ENCODE results near the gene STAT2. TPM values are rescaled to one million over a fixed set of nuclear protein-coding genes. Genes with fewer than 3 reads are reported as not detected.

The STAT2 gene
- total RNA-seq, 6 experiments from 2014 or later: 82.8 to 182 (median 108) TPM

GRCh38 chr12:56296295-56296694 lies 63.6 kb downstream of the STAT2 start:
- WGBS (ENCODE audit: insufficient coverage, low coverage, low lambda C conversion rate, missing lambda C conversion rate): 38% methylated on average over 3 of the region's 5 CpGs

DNA sequence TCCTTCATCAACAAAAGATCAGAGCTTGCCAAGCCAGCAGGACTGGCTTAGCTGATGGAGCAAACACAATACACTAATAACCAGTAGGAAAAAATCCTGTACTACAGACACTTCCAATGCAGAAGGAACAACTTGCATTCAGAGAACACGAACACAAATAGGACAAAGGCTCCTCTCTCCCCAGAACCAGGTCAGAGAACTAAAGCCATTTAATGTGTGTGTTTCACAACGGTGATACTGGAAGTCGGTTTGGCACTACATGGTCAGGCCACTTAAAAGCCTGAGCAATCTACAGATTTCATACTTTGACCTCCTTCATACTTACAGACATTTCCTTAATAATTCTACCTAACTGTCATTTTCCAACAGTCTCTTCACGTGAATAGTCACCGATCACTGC lies 66.1 kb downstream of the STAT2 start:
- peak in 3 of 4 donors; percentile 50 to 60 (median 57) for ATAC-seq
- intact Hi-C loops (cut with DNase I): no loop called here
- H3K36me3 ChIP-seq: peaks cover 0 to 19% (median 4%) of the 10 kb centered on the region in 4 donors

More at GRCh38 chr12:56296295-56296694, 63.6 kb downstream of the STAT2 start:
- H3K4me1 ChIP-seq: peaks cover 0 to 77% (median 14%) of the 10 kb centered on the region in 4 donors
- no peak overlapping the region for H3K27ac ChIP-seq
- H3K36me3 ChIP-seq: peaks cover 0 to 8% (median 1%) of the 10 kb centered on the region in 4 donors
- intact Hi-C loops (cut with DNase I): no loop called here
- ATAC-seq (no peak), DNase-seq (no peak)
- H3K27me3 ChIP-seq: no peaks in the 10 kb centered on the region
- H3K9me3 ChIP-seq: no peaks in the 10 kb centered on the region
- TF ChIP-seq, protein P1, sequence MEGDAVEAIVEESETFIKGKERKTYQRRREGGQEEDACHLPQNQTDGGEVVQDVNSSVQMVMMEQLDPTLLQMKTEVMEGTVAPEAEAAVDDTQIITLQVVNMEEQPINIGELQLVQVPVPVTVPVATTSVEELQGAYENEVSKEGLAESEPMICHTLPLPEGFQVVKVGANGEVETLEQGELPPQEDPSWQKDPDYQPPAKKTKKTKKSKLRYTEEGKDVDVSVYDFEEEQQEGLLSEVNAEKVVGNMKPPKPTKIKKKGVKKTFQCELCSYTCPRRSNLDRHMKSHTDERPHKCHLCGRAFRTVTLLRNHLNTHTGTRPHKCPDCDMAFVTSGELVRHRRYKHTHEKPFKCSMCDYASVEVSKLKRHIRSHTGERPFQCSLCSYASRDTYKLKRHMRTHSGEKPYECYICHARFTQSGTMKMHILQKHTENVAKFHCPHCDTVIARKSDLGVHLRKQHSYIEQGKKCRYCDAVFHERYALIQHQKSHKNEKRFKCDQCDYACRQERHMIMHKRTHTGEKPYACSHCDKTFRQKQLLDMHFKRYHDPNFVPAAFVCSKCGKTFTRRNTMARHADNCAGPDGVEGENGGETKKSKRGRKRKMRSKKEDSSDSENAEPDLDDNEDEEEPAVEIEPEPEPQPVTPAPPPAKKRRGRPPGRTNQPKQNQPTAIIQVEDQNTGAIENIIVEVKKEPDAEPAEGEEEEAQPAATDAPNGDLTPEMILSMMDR (IDR thresholded peaks at IDR 0.05): no peak
- no peak for TF ChIP-seq POLR2A (IDR thresholded peaks at IDR 0.05)
- no peak overlapping the region for H3K4me3 ChIP-seq

More for the DNA sequence above, 66.1 kb downstream of the STAT2 start:
- no peak for DNase-seq
- TF ChIP-seq, protein P1 (IDR thresholded peaks at IDR 0.05): no peak
- no peak for TF ChIP-seq POLR2A (IDR thresholded peaks at IDR 0.05)
- WGBS (ENCODE audit: insufficient coverage, low coverage, low lambda C conversion rate, missing lambda C conversion rate): 49% methylated on average over 5 of the region's 5 CpGs
- H3K9me3 ChIP-seq: no peaks in the 10 kb centered on the region
- H3K4me3 ChIP-seq: no peak overlapping the region
- H3K4me1 ChIP-seq: peaks cover 0 to 75% (median 7%) of the 10 kb centered on the region in 4 donors
- no peak overlapping the region for H3K27ac ChIP-seq
- no peaks in the 10 kb centered on the region for H3K27me3 ChIP-seq

Small RNA genes within 50 kb of the gene (small RNA-seq; reads per million reads assigned to genes)
- gene RNU7-40P: 0 reads per million in 2 experiments

Other genes with a start within 250 kb of the STAT2 start
- 1,000 to 10,000 TPM in 4 of 6 experiments, 100 to 1,000 TPM in 2; 516 to 1,547 (median 1,257) TPM for gene RPL41, start 243.5 kb downstream of the STAT2 start, total RNA-seq
- gene ZC3H10, start 241.8 kb downstream of the STAT2 start, total RNA-seq: 1 to 10 TPM; 1.7 to 5.4 (median 3.2) TPM
- gene ESYT1, start 231.8 kb downstream of the STAT2 start, total RNA-seq: 100 to 1,000 TPM in 1 of 6 experiments, 10 to 100 TPM in 5; 56.5 to 117 (median 70.3) TPM
- 10 to 100 TPM in 5 of 6 experiments, 1 to 10 TPM in 1; 4.9 to 18.7 (median 12.6) TPM for gene MYL6B, start 207.5 kb downstream of the STAT2 start, total RNA-seq
- gene MYL6, start 201.7 kb downstream of the STAT2 start, total RNA-seq: 100 to 1,000 TPM; 409 to 644 (median 490) TPM
- 10 to 100 TPM; 17.9 to 40.8 (median 25.7) TPM for gene SMARCC2, start 170.6 kb downstream of the STAT2 start, total RNA-seq
- 10 to 100 TPM; 10.6 to 23.0 (median 12.3) TPM for gene RNF41, start 138.2 kb downstream of the STAT2 start, total RNA-seq
- gene NABP2, start 135.8 kb downstream of the STAT2 start, total RNA-seq: 10 to 100 TPM; 10.3 to 24.3 (median 14.8) TPM
- 100 to 1,000 TPM in 3 of 6 experiments, 10 to 100 TPM in 3; 39.7 to 209 (median 110) TPM for gene SLC39A5, start 130.1 kb downstream of the STAT2 start, total RNA-seq
- 10 to 100 TPM; 10.6 to 16.1 (median 12.2) TPM for gene ANKRD52, start 101.7 kb downstream of the STAT2 start, total RNA-seq
- gene COQ10A, start 93.2 kb downstream of the STAT2 start, total RNA-seq: 10 to 100 TPM in 3 of 6 experiments, 1 to 10 TPM in 3; 5.5 to 25.1 (median 13.0) TPM
- gene CS, start 59.8 kb downstream of the STAT2 start, total RNA-seq: 100 to 1,000 TPM in 1 of 6 experiments, 10 to 100 TPM in 5; 45.6 to 109 (median 61.2) TPM
- gene CNPY2, start 44.1 kb downstream of the STAT2 start, total RNA-seq: 10 to 100 TPM; 63.7 to 93.7 (median 76.5) TPM
- 100 to 1,000 TPM in 1 of 6 experiments, 10 to 100 TPM in 5; 21.7 to 109 (median 57.7) TPM for gene PAN2, start 26.1 kb downstream of the STAT2 start, total RNA-seq
- gene IL23A, start 21.2 kb downstream of the STAT2 start, total RNA-seq: not detected
- gene APOF, start 2.8 kb upstream of the STAT2 start, total RNA-seq: 100 to 1,000 TPM; 110 to 270 (median 205) TPM
- gene TIMELESS, start 89.3 kb upstream of the STAT2 start, total RNA-seq: 10 to 100 TPM in 2 of 6 experiments, 1 to 10 TPM in 4; 8.0 to 10.8 (median 9.1) TPM
- gene MIP, start 94.5 kb upstream of the STAT2 start, total RNA-seq: under 1 TPM in 5 of 6 experiments, not detected in 1; 0.42 to 0.91 (median 0.76) TPM
- 10 to 100 TPM in 1 of 6 experiments, 1 to 10 TPM in 5; 4.7 to 11.1 (median 7.8) TPM for gene SPRYD4, start 108.5 kb upstream of the STAT2 start, total RNA-seq
- 100 to 1,000 TPM in 2 of 6 experiments, 10 to 100 TPM in 4; 37.2 to 267 (median 72.7) TPM for gene GLS2, start 128.1 kb upstream of the STAT2 start, total RNA-seq
- gene RBMS2, start 161.7 kb upstream of the STAT2 start, total RNA-seq: 1 to 10 TPM; 3.4 to 6.4 (median 4.3) TPM

Measured in right lobe of liver (tissue), 6 donors.